ENCODE measurements around the gene CATSPER3. TPM values are rescaled to one million over a fixed set of nuclear protein-coding genes. Genes with fewer than 3 reads are reported as not detected.

CATSPER3 gene
- total RNA-seq, 4 donors from 2014 or later = 0.34 TPM; not detected in 3

DNA sequence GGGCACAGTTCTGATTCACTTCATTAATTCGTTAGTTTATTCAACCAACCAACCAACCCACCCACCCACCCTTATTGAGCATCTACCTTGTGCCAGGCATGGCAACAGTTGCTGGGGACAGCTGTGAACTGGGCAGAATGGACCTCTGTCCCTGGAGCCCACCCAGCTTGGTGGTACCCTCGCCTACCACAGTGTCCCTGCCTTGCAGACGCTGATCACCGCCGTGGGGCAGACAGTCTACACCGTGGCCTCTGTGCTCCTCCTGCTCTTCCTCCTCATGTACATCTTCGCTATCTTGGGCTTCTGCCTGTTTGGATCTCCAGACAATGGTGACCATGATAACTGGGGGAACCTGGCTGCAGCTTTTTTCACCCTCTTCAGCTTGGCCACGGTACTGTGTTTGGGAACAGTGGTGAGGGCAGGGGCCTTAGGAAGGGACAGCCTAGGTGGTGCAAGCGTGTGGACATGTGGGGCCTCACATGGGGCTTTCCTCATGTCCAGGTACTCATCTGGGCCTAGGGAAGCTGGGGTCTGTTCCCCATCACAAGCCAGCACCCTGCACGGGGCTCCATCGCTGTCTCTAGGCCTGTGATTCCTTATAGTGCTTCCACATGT lies 40.1 kb downstream of the CATSPER3 start:
- H3K4me1 ChIP-seq = no peaks in the 10 kb centered on the region
- H3K9me3 ChIP-seq = no peaks in the 10 kb centered on the region
- TF ChIP-seq POLR2A (IDR thresholded peaks at IDR 0.05) (no peak), POLR2AphosphoS5 (IDR thresholded peaks at IDR 0.05) (no peak), EP300 (IDR thresholded peaks at IDR 0.05) (no peak)
- TF ChIP-seq, protein P1, sequence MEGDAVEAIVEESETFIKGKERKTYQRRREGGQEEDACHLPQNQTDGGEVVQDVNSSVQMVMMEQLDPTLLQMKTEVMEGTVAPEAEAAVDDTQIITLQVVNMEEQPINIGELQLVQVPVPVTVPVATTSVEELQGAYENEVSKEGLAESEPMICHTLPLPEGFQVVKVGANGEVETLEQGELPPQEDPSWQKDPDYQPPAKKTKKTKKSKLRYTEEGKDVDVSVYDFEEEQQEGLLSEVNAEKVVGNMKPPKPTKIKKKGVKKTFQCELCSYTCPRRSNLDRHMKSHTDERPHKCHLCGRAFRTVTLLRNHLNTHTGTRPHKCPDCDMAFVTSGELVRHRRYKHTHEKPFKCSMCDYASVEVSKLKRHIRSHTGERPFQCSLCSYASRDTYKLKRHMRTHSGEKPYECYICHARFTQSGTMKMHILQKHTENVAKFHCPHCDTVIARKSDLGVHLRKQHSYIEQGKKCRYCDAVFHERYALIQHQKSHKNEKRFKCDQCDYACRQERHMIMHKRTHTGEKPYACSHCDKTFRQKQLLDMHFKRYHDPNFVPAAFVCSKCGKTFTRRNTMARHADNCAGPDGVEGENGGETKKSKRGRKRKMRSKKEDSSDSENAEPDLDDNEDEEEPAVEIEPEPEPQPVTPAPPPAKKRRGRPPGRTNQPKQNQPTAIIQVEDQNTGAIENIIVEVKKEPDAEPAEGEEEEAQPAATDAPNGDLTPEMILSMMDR (IDR thresholded peaks at IDR 0.05) = no peak
- H3K4me3 ChIP-seq = no peak overlapping the region
- H3K27ac ChIP-seq = no peak overlapping the region
- WGBS = 80% methylated on average over 10 of the region's 11 CpGs
- no peaks in the 10 kb centered on the region for H3K27me3 ChIP-seq
- H3K36me3 ChIP-seq = no peaks in the 10 kb centered on the region
- no peak for DNase-seq (ENCODE audit: low spot score in 2 of 2)

DNA sequence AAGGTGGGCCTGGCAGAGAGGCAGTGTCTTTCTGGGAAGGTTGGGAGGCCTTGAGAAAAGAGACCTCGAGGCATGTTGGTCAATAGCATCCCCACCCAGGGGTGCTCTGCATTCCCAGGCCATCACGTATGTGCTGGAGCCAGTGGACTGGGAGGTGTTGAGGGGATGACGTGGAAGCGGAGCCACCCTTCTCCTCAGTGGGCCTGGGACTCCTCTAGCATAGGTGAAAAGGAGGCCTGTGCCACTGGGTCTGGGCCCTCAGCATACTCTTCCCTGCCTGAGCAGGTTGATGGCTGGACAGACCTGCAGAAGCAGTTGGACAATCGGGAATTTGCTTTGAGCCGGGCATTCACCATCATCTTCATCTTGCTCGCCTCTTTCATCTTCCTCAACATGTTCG lies 40.8 kb downstream of the CATSPER3 start:
- TF ChIP-seq, protein P1 (IDR thresholded peaks at IDR 0.05) = no peak
- no peak for TF ChIP-seq EP300 (IDR thresholded peaks at IDR 0.05)
- no peak for TF ChIP-seq POLR2AphosphoS5 (IDR thresholded peaks at IDR 0.05)
- no peak for TF ChIP-seq POLR2A (IDR thresholded peaks at IDR 0.05)
- Histone ChIP-seq H3K4me1 (no peaks in the 10 kb centered on the region), H3K27me3 (no peaks in the 10 kb centered on the region), H3K36me3 (no peaks in the 10 kb centered on the region), H3K9me3 (no peaks in the 10 kb centered on the region), H3K4me3 (no peak overlapping the region), H3K27ac (no peak overlapping the region)
- 87% methylated on average over 8 of the region's 8 CpGs for WGBS
- DNase-seq (ENCODE audit: low spot score in 2 of 2) = no peak

DNA sequence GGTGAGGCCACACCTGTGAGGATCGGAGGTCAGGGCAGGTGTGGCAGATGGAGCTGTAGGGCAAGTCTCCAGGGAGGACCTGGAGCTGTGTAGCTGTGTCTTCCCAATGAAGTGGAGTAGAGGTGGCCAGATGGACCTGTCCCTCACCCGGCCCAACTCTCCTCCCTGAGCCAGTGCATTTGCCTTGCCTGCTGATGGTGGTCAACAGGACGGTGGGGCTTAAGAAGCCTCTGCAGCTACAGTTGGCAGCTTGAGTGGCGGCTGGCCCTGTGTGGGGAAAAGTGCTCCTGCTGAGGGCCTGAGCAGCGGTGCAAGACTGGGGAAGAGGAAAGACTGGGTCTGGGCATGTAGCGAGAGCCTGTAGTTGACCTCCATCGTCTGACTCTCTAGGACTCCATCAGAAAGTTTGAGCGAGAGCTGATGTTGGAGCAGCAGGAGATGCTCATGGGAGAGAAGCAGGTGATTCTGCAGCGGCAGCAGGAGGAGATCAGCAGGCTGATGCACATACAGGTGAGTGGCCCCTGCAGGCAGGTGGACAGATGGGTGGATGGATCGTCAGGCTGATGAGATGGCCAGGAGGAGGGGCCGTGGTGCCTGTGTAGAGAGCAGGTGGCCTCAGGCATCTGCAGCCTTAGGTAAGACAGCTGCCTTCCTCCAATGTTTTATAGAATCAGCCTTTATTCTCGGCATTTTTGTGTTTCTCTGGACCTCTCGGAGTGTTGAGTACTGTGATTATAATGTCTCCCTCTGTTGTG lies 41.5 kb downstream of the CATSPER3 start:
- 94% methylated on average over 9 of the region's 13 CpGs for WGBS

DNA sequence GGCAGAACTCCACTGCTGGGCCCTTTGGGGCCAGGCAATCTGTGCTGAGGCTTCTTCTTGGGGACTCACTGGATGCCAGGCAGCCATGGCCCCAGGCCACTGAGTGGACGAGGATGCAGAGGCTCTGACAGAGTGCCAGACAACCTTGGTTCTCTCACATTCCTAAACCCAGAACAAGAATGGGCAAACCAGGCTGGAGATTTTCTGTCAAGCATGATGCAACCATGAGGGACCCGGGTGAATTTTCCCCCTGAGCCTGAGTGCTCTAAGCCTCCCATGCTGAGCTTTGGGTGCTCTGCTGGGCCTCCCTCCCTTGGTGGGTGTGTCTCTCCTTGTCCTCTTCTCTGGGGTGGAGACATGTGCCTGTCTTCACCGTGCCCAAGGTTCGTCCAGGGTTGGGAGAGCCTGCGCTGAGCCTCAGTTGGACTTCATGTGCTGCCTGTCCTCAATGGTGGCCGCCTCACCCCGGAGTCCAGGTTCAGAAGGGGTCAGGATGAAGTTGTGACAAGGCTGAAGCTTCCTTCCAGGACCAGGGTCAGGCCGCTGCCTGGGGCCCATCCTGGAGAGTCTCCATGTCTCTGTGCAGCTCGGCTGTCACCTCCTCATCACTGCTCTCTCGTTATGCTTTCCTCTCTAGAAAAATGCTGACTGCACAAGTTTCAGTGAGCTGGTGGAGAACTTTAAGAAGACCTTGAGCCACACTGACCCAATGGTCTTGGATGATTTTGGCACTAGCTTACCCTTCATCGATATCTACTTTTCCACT lies 42.2 kb downstream of the CATSPER3 start:
- Histone ChIP-seq H3K27ac (no peak overlapping the region), H3K4me1 (peaks cover 8% of the 10 kb centered on the region), H3K4me3 (no peak overlapping the region), H3K9me3 (no peaks in the 10 kb centered on the region), H3K27me3 (no peaks in the 10 kb centered on the region), H3K36me3 (no peaks in the 10 kb centered on the region)
- TF ChIP-seq POLR2AphosphoS5 (IDR thresholded peaks at IDR 0.05) = no peak
- TF ChIP-seq POLR2A (IDR thresholded peaks at IDR 0.05) = no peak
- TF ChIP-seq EP300 (IDR thresholded peaks at IDR 0.05) = no peak
- TF ChIP-seq, protein P1 (IDR thresholded peaks at IDR 0.05) = no peak
- DNase-seq (ENCODE audit: low spot score in 2 of 2) = no peak
- WGBS = 89% methylated on average over 3 of the region's 11 CpGs

More for the DNA sequence above, 41.5 kb downstream of the CATSPER3 start:
- TF ChIP-seq POLR2AphosphoS5 (IDR thresholded peaks at IDR 0.05) (no peak), POLR2A (IDR thresholded peaks at IDR 0.05) (no peak), EP300 (IDR thresholded peaks at IDR 0.05) (no peak)
- TF ChIP-seq, protein P1 (IDR thresholded peaks at IDR 0.05) = no peak
- Histone ChIP-seq H3K9me3 (no peaks in the 10 kb centered on the region), H3K27me3 (no peaks in the 10 kb centered on the region), H3K36me3 (no peaks in the 10 kb centered on the region), H3K4me1 (peaks cover under 1% of the 10 kb centered on the region), H3K27ac (no peak overlapping the region), H3K4me3 (no peak overlapping the region)
- no peak for DNase-seq (ENCODE audit: low spot score in 2 of 2)

Data from suprapubic skin (tissue), 4 donors.